DOHH2 (cell line): ENCODE results near the gene CCDC40.

Experiments
- H3F3A ChIP-seq: fragments of 200-600 bp; sonication (generic), shearing (Covaris generic); 2 replicates; pipeline ENCODE4 v1.6.0; 2016; ENCODE audit warnings: antibody characterized with exemption, mild to moderate bottlenecking; ENCODE audit not compliant: control insufficient read depth, insufficient read depth
- H3K27ac ChIP-seq: fragments of 200-600 bp; sonication (generic); 2 replicates; pipeline ENCODE4 v1.5.1; 2014; ENCODE audit warnings: low read depth, mild to moderate bottlenecking, low read length, moderate library complexity
- H3K27me3 ChIP-seq: fragments of 200-600 bp; sonication (generic); 2 replicates; pipeline ENCODE4 v1.6.1; 2014; ENCODE audit warnings: mild to moderate bottlenecking, low read length, mixed read lengths; ENCODE audit not compliant: control insufficient read depth
- H3K36me3 ChIP-seq: fragments of 200-600 bp; sonication (generic); 2 replicates; pipeline ENCODE4 v1.6.1; 2014; ENCODE audit warnings: mild to moderate bottlenecking, low read length, moderate library complexity, mixed read lengths; ENCODE audit not compliant: control insufficient read depth
- H3K4me1 ChIP-seq: fragments of 200-600 bp; sonication (generic); 2 replicates; pipeline ENCODE4 v1.6.1; 2014; ENCODE audit warnings: mild to moderate bottlenecking, low read length, mixed read lengths; ENCODE audit not compliant: control insufficient read depth
- H3K4me2 ChIP-seq: fragments of 200-600 bp; sonication (generic); 2 replicates; pipeline ENCODE4 v1.6.0; 2014; ENCODE audit warnings: mild to moderate bottlenecking, low read length, moderate library complexity
- H3K4me3 ChIP-seq: fragments of 200-600 bp; sonication (generic); 2 replicates; pipeline ENCODE4 v1.5.1; 2014; ENCODE audit warnings: mild to moderate bottlenecking, low read length, mixed read lengths
- H3K79me2 ChIP-seq: fragments of 200-600 bp; sonication (generic); 2 replicates; pipeline ENCODE4 v1.6.1; 2014; ENCODE audit warnings: mild to moderate bottlenecking, low read length, mixed read lengths; ENCODE audit not compliant: control insufficient read depth
- H3K9me2 ChIP-seq: fragments of 200-600 bp; sonication (generic); replicated peaks from 2 replicates; pipeline ENCODE4 v1.6.1; 2014; ENCODE audit warnings: mild to moderate bottlenecking, low read length, mixed read lengths; ENCODE audit not compliant: control insufficient read depth
- H3K9me3 ChIP-seq: fragments of 200-600 bp; sonication (generic); 2 replicates; pipeline ENCODE4 v1.6.1; 2014; ENCODE audit warnings: antibody characterized with exemption, low read length, mixed read lengths; ENCODE audit not compliant: control insufficient read depth, insufficient read depth
- H4K20me1 ChIP-seq: fragments of 200-600 bp; sonication (generic); 2 replicates; pipeline ENCODE4 v1.6.0; 2014; ENCODE audit warnings: low read depth, mild to moderate bottlenecking, antibody characterized with exemption, low read length, moderate library complexity; ENCODE audit not compliant: control insufficient read depth, insufficient read depth
- CTCF ChIP-seq: fragments of 200-600 bp; sonication (generic); IDR thresholded peaks from one replicate; pipeline ENCODE4 v1.5.1; 2014; ENCODE audit warnings: antibody characterized with exemption, mild to moderate bottlenecking, low read depth, low read length; ENCODE audit not compliant: poor library complexity, severe bottlenecking
- EZH2phosphoT487 ChIP-seq: fragments of 200-600 bp; sonication (generic); IDR thresholded peaks from 2 replicates; pipeline ENCODE4 v1.6.1; 2017; ENCODE audit warnings: borderline replicate concordance, mild to moderate bottlenecking, antibody characterized with exemption, low read length, moderate library complexity, mixed read lengths

CCDC40 gene

DNA sequence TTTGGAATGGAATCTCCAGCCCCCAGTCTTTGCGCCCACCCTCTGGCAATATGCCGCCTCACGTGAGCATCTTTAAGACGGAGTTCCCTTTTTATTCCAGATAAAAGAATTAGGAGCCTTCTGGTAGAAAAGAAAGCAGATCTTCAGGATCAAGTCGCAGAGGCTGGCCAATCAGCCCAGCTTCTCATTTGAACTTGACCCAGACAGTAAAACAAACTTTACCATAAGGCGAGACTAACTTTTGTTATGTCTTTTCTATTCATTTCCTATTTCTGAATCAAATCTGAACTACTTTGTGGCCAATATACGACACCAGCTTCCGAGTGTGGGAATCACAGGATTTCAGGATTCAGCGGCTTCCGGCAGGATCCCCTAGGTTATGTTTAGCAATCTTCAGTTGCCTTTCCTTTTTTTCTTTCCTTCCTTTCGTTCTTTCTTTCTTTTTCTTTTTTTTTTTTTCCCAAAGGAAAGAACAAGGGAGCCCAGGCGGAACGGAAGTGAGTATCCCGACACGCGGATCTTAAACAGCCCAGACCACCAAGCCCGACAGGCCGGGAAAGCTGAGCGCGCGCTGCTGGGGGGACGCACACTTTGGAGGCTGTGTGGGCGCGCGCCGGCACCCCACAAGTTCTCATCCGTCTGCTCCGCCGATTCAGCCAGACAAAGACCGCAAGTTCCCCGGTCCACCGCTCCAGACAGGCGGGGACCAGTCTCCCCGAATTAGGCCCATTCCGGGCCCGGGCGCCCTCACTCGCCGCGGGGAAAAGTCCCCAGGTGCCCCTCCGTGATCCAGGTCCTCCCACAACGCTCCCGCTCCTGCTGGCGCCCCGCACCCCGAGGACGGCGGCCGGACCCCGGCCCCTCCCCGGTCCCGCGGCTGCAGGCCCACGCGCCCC, 1.4 kb upstream of the CCDC40 start:
- H3K4me2 ChIP-seq: peak overlapping the region; percentile 29; the same call in 1 of the 2 replicates
- H3K27me3 ChIP-seq: peaks cover 38% of the 10 kb centered on the region
- no peaks in the 10 kb centered on the region for H3K79me2 ChIP-seq
- H4K20me1 ChIP-seq: no peaks in the 10 kb centered on the region
- H3F3A ChIP-seq: no peaks in the 10 kb centered on the region
- H3K36me3 ChIP-seq: no peaks in the 10 kb centered on the region
- H3K9me2 ChIP-seq: no peaks in the 10 kb centered on the region
- H3K4me1 ChIP-seq: peaks cover 11% of the 10 kb centered on the region
- TF ChIP-seq CTCF (no peak), EZH2phosphoT487 (peak; percentile 79)
- H3K9me3 ChIP-seq: no peaks in the 10 kb centered on the region
- no peak overlapping the region for H3K27ac ChIP-seq
- H3K4me3 ChIP-seq: no peak overlapping the region

GRCh38 chr17:80035687-80035936, 830 bp upstream of the CCDC40 start, which contains the start of gene TBC1D16:
Gene TBC1D16, minus strand, starts transcription at chr17:80035872. Its CDS starts 22,325 bp downstream, at chr17:80013547.
- Histone ChIP-seq H4K20me1 (no peaks in the 10 kb centered on the region), H3K27me3 (peaks cover 38% of the 10 kb centered on the region), H3K79me2 (no peaks in the 10 kb centered on the region), H3F3A (no peaks in the 10 kb centered on the region), H3K9me3 (no peaks in the 10 kb centered on the region), H3K4me1 (peaks cover 11% of the 10 kb centered on the region), H3K27ac (no peak within 1 kb of the TSS), H3K9me2 (no peaks in the 10 kb centered on the region), H3K4me2 (peak within 1 kb of the TSS; percentile 86), H3K36me3 (no peaks in the 10 kb centered on the region), H3K4me3 (peak within 1 kb of the TSS; percentile 73)
- TF ChIP-seq EZH2phosphoT487 (no peak), CTCF (no peak)

- Histone ChIP-seq H3K4me2 (peak overlapping the region; percentile 86), H3K27me3 (peaks cover 38% of the 10 kb centered on the region), H3K4me1 (peaks cover 11% of the 10 kb centered on the region), H3K9me3 (no peaks in the 10 kb centered on the region), H3K36me3 (no peaks in the 10 kb centered on the region), H3K27ac (no peak overlapping the region), H3K4me3 (peak overlapping the region; percentile 73), H3K79me2 (no peaks in the 10 kb centered on the region), H3F3A (no peaks in the 10 kb centered on the region), H4K20me1 (no peaks in the 10 kb centered on the region), H3K9me2 (no peaks in the 10 kb centered on the region)
- no peak for TF ChIP-seq CTCF
- TF ChIP-seq EZH2phosphoT487: no peak
Measured at GRCh38 chr17:80036715-80037477, 454 bp downstream of the CCDC40 start.
